Panc1 (cell line): Measurements from ENCODE around the gene RAPGEF5. TPM values are rescaled to one million over a fixed set of nuclear protein-coding genes. Genes with fewer than 3 reads are reported as not detected.

Experiments used
- ATAC-seq: fragments of 200-7000 bp; cut with Tn5 transposase; 2 replicates; pipeline ENCODE4 v1.9.1; 2020; ENCODE audit warnings: mild to moderate bottlenecking, moderate library complexity
- BruUV-seq: library from RNA; stranded (reverse); fragments of 400-500 nt; replicated peaks from 2 replicates; lab custom pipeline; 2021; lab: Mats Ljungman, UMichigan
- CTCF ChIA-PET: fragments of 300-600 bp; sonication (Branson Sonifier 250); formaldehyde crosslinking; loops from one replicate; lab custom pipeline; 2022; ENCODE audit warnings: antibody characterized with exemption; lab: Charles Lee
- POLR2A ChIA-PET: fragments of 300-600 bp; sonication (Branson Sonifier 250); formaldehyde crosslinking; loops from one replicate; lab custom pipeline; 2022; ENCODE audit warnings: antibody characterized with exemption; lab: Charles Lee
- DNase-seq: peaks from one replicate; pipeline ENCODE4 v3.0.0-alpha.2; 2010; ENCODE audit warnings: low read depth, low spot score
- H3K27ac ChIP-seq: 2 replicates; pipeline ENCODE4 v1.5.1; 2011; ENCODE audit warnings: mild to moderate bottlenecking, low read length, inconsistent platforms
- H3K27me3 ChIP-seq: fragments of 200-500 bp; sonication (Bioruptor generic); 2 replicates; pipeline ENCODE4 v1.6.0; 2014; ENCODE audit warnings: low read length, inconsistent platforms; ENCODE audit not compliant: control insufficient read depth, insufficient read depth
- H3K36me3 ChIP-seq: fragments of 200-500 bp; sonication (Bioruptor generic); 2 replicates; pipeline ENCODE4 v1.5.1; 2014; ENCODE audit warnings: inconsistent platforms, mild to moderate bottlenecking, low read length, moderate library complexity; ENCODE audit not compliant: control insufficient read depth, insufficient read depth
- H3K4me1 ChIP-seq: 2 replicates; pipeline ENCODE4 v1.5.1; 2011; ENCODE audit warnings: inconsistent platforms, mild to moderate bottlenecking, low read length, moderate library complexity; ENCODE audit not compliant: control insufficient read depth, insufficient read depth
- H3K4me3 ChIP-seq, 2 experiments: 2 replicates each; pipeline ENCODE4 v1.5.1; 2011 to 2012; ENCODE audit warnings: low read depth in 2 of 2, low read length in 2 of 2, mild to moderate bottlenecking in 2 of 2, inconsistent platforms in 1 of 2, moderate library complexity in 1 of 2
- H3K9me3 ChIP-seq: fragments of 200-500 bp; sonication (Bioruptor generic); 2 replicates; pipeline ENCODE4 v1.5.1; 2014; ENCODE audit warnings: low read depth, mild to moderate bottlenecking, inconsistent platforms, low read length, moderate library complexity; ENCODE audit not compliant: control insufficient read depth, insufficient read depth
- CTCF ChIP-seq: fragments of 450-650 bp; IDR thresholded peaks from 2 replicates; pipeline ENCODE4 v1.5.1; 2017; ENCODE audit warnings: mild to moderate bottlenecking
- POLR2AphosphoS5 ChIP-seq: IDR thresholded peaks from 2 replicates; pipeline ENCODE4 v1.6.1; 2012; ENCODE audit warnings: mild to moderate bottlenecking, low read depth, low read length, moderate library complexity
- REST ChIP-seq, 2 experiments: IDR thresholded peaks; 2 replicates each; pipeline ENCODE4 v1.6.1; 2011 to 2012; ENCODE audit warnings: low read depth in 2 of 2, control low read depth in 1 of 2, low read length in 1 of 2, mild to moderate bottlenecking in 1 of 2, moderate library complexity in 1 of 2; ENCODE audit not compliant: insufficient read depth in 1 of 2
- SIN3A ChIP-seq: IDR thresholded peaks from 2 replicates; pipeline ENCODE4 v1.6.1; 2012; ENCODE audit warnings: low read depth, mild to moderate bottlenecking, low read length, moderate library complexity, borderline replicate concordance; ENCODE audit not compliant: insufficient read depth
- TCF7L2 ChIP-seq: IDR thresholded peaks from 2 replicates; pipeline ENCODE4 v1.6.1; 2011; ENCODE audit warnings: mild to moderate bottlenecking, low read depth, low read length, inconsistent platforms
- in situ Hi-C: cut with HindIII; loops from 2 replicates; pipeline ENCODE4 v1.10.0; 2016; ENCODE audit warnings: low sequenced_read_pairs, low pct_unique_long_range_greater_than_20kb
- intact Hi-C: fragments of 100-400 bp; cut with micrococcal nuclease; formaldehyde crosslinking; loops from one replicate; pipeline ENCODE4 v1.10.0; 2022; ENCODE audit not compliant: unreplicated experiment
- total RNA-seq: library from RNA; stranded (reverse); gene quantifications from one replicate; pipeline ENCODE4 v1.2.1, GENCODE V29; 2021; ENCODE audit not compliant: unreplicated experiment

RAPGEF5 gene
- total RNA-seq, 1 experiment from 2014 or later = 1.4 TPM

GRCh38 chr7:22386206-22386858 lies 29.4 kb upstream of the RAPGEF5 start:
- Histone ChIP-seq H3K27me3 (no peaks in the 10 kb centered on the region; the same call in 1 of the 2 replicates), H3K36me3 (no peaks in the 10 kb centered on the region), H3K9me3 (no peaks in the 10 kb centered on the region), H3K27ac (no peak overlapping the region), H3K4me1 (no peaks in the 10 kb centered on the region), H3K4me3 (no peak overlapping the region)
- ATAC-seq = no peak
- intact Hi-C loops = no loop called here
- TF ChIP-seq TCF7L2 (no peak), REST (IDR thresholded peaks at IDR 0.05; ENCODE audit: insufficient read depth in 1 of 2, low read depth in 2 of 2, low read length in 1 of 2) (no peak), CTCF (no peak), SIN3A (no peak), POLR2AphosphoS5 (no peak)
- ChIA-PET POLR2A (no interaction called here), CTCF (no interaction called here)
- no TSS peak for BruUV-seq
- DNase-seq = no peak
- in situ Hi-C loops = no loop called here

- ATAC-seq = no peak
- ChIA-PET POLR2A (no interaction called here), CTCF (no interaction called here)
- in situ Hi-C loops = no loop called here
- Histone ChIP-seq H3K27ac (no peak overlapping the region), H3K9me3 (no peaks in the 10 kb centered on the region), H3K27me3 (no peaks in the 10 kb centered on the region; the same call in 1 of the 2 replicates), H3K4me3 (no peak overlapping the region), H3K4me1 (no peaks in the 10 kb centered on the region), H3K36me3 (no peaks in the 10 kb centered on the region)
- no peak for DNase-seq
- BruUV-seq = no TSS peak
- intact Hi-C loops = no loop called here
- TF ChIP-seq POLR2AphosphoS5 (no peak), SIN3A (no peak), CTCF (no peak), REST (IDR thresholded peaks at IDR 0.05; ENCODE audit: insufficient read depth in 1 of 2, low read depth in 2 of 2, low read length in 1 of 2) (no peak), TCF7L2 (no peak)
Observed at GRCh38 chr7:22385326-22385725, 28.4 kb upstream of the RAPGEF5 start.
